ENCODE results near the gene C1QTNF5. TPM values are rescaled to one million over a fixed set of nuclear protein-coding genes. Genes with fewer than 3 reads are reported as not detected.

The C1QTNF5 gene
- total and polyA plus RNA-seq, 7 experiments from 2014 or later = not detected

- Histone ChIP-seq H3K9me3 (ENCODE audit: control insufficient read depth in 2 of 3, low read length in 3 of 3) (no peaks in the 10 kb centered on the region), H3K36me3 (ENCODE audit: control insufficient read depth in 2 of 3, insufficient read depth in 3 of 3, low read length in 3 of 3) (no peaks in the 10 kb centered on the region), H3K4me1 (ENCODE audit: control insufficient read depth in 2 of 2, insufficient read depth in 2 of 2, low read length in 2 of 2) (peaks cover 0 to 11% of the 10 kb centered on the region in 2 donors), H3K27ac (ENCODE audit: low read depth, low read length) (no peak overlapping the region), H3K27me3 (ENCODE audit: control insufficient read depth in 2 of 2, insufficient read depth in 2 of 2, low read length in 2 of 2) (peaks cover 0 to 2% of the 10 kb centered on the region in 2 donors), H3K4me3 (ENCODE audit: low read length) (no peak overlapping the region)
- Mint-ChIP-seq H3K4me1 (peaks cover 0 to 10% (median 6%) of the 10 kb centered on the region in 7 donors), H3K4me3 (no peak overlapping the region), H3K27ac (no peak overlapping the region), H3K9me3 (no peaks in the 10 kb centered on the region), H3K36me3 (no peaks in the 10 kb centered on the region), H3K27me3 (peaks cover 6 to 26% (median 13%) of the 10 kb centered on the region in 5 donors)
- ChIA-PET CTCF (interaction anchor here (1.0 to 2.7 kb wide), 5 partner anchors 8 to 35 kb away, joined by 3 to 14 read pairs (median 3); partner anchors contain the start of gene USP2), POLR2A (interaction anchor here (0.7 to 0.9 kb wide), 2 partner anchors 17 to 33 kb away, joined by 3 to 5 read pairs; partner anchors contain the start of gene C1QTNF5)
- intact Hi-C loops (cut with micrococcal nuclease) = no loop called here
- DNase-seq = no peak
- no peak for ATAC-seq
Observed at GRCh38 chr11:119373059-119373920, 32.6 kb upstream of the C1QTNF5 start.

- Mint-ChIP-seq H3K9me3 (no peaks in the 10 kb centered on the region), H3K4me3 (no peak overlapping the region), H3K27ac (no peak overlapping the region), H3K4me1 (peaks cover 0 to 10% (median 6%) of the 10 kb centered on the region in 7 donors), H3K27me3 (peaks cover 10 to 34% (median 17%) of the 10 kb centered on the region in 5 donors), H3K36me3 (no peaks in the 10 kb centered on the region)
- ChIA-PET CTCF (interaction anchor here (1.0 to 1.5 kb wide), 3 partner anchors 8 to 10 kb away, joined by 3 read pairs; partner anchors contain the start of gene USP2), POLR2A (interaction anchor here (0.7 kb wide), 1 partner anchor 17 kb away, joined by 5 read pairs; no protein-coding TSS in a partner anchor)
- Histone ChIP-seq H3K27ac (ENCODE audit: low read depth, low read length) (no peak overlapping the region), H3K4me3 (ENCODE audit: low read length) (no peak overlapping the region), H3K9me3 (ENCODE audit: control insufficient read depth in 2 of 3, low read length in 3 of 3) (no peaks in the 10 kb centered on the region), H3K27me3 (ENCODE audit: control insufficient read depth in 2 of 2, insufficient read depth in 2 of 2, low read length in 2 of 2) (peaks cover 0 to 7% of the 10 kb centered on the region in 2 donors), H3K4me1 (ENCODE audit: control insufficient read depth in 2 of 2, insufficient read depth in 2 of 2, low read length in 2 of 2) (peaks cover 0 to 11% of the 10 kb centered on the region in 2 donors), H3K36me3 (ENCODE audit: control insufficient read depth in 2 of 3, insufficient read depth in 3 of 3, low read length in 3 of 3) (no peaks in the 10 kb centered on the region)
- intact Hi-C loops (cut with micrococcal nuclease) = no loop called here
- no peak for DNase-seq
- no peak for ATAC-seq
Observed at GRCh38 chr11:119372260-119373058, 31.8 kb upstream of the C1QTNF5 start.

- DNase-seq (no peak), ATAC-seq (no peak)
- H3K4me1 Mint-ChIP-seq = peaks cover 0 to 10% (median 6%) of the 10 kb centered on the region in 7 donors
- H3K27me3 Mint-ChIP-seq = peaks cover 16 to 41% (median 22%) of the 10 kb centered on the region in 5 donors
- Histone ChIP-seq H3K9me3 (ENCODE audit: control insufficient read depth in 2 of 3, low read length in 3 of 3) (no peaks in the 10 kb centered on the region), H3K4me1 (ENCODE audit: control insufficient read depth in 2 of 2, insufficient read depth in 2 of 2, low read length in 2 of 2) (peaks cover 0 to 11% of the 10 kb centered on the region in 2 donors), H3K27ac (ENCODE audit: low read depth, low read length) (no peak overlapping the region), H3K4me3 (ENCODE audit: low read length) (no peak overlapping the region), H3K36me3 (ENCODE audit: control insufficient read depth in 2 of 3, insufficient read depth in 3 of 3, low read length in 3 of 3) (no peaks in the 10 kb centered on the region), H3K27me3 (ENCODE audit: control insufficient read depth in 2 of 2, insufficient read depth in 2 of 2, low read length in 2 of 2) (peaks cover 0 to 7% of the 10 kb centered on the region in 2 donors)
- H3K36me3 Mint-ChIP-seq = no peaks in the 10 kb centered on the region
- intact Hi-C loops (cut with micrococcal nuclease) = no loop called here
- no peaks in the 10 kb centered on the region for H3K9me3 Mint-ChIP-seq
- H3K4me3 Mint-ChIP-seq = no peak overlapping the region
- ChIA-PET CTCF (no interaction called here), POLR2A (no interaction called here)
- H3K27ac Mint-ChIP-seq = no peak overlapping the region
Observed at GRCh38 chr11:119371778-119372182, 31.1 kb upstream of the C1QTNF5 start.

GRCh38 chr11:119371067-119371601 is 30.5 kb upstream of the C1QTNF5 start:
- H3K27me3 ChIP-seq (ENCODE audit: control insufficient read depth in 2 of 2, insufficient read depth in 2 of 2, low read length in 2 of 2) = peaks cover 0 to 7% of the 10 kb centered on the region in 2 donors

GRCh38 chr11:119370486-119371046 is 29.9 kb upstream of the C1QTNF5 start:
- Histone ChIP-seq H3K36me3 (ENCODE audit: control insufficient read depth in 2 of 3, insufficient read depth in 3 of 3, low read length in 3 of 3) (no peaks in the 10 kb centered on the region), H3K9me3 (ENCODE audit: control insufficient read depth in 2 of 3, low read length in 3 of 3) (no peaks in the 10 kb centered on the region), H3K4me3 (ENCODE audit: low read length) (no peak overlapping the region), H3K27me3 (ENCODE audit: control insufficient read depth in 2 of 2, insufficient read depth in 2 of 2, low read length in 2 of 2) (peaks cover 0 to 8% of the 10 kb centered on the region in 2 donors), H3K27ac (ENCODE audit: low read depth, low read length) (no peak overlapping the region), H3K4me1 (ENCODE audit: control insufficient read depth in 2 of 2, insufficient read depth in 2 of 2, low read length in 2 of 2) (peaks cover 0 to 11% of the 10 kb centered on the region in 2 donors)
- H3K27ac Mint-ChIP-seq = no peak overlapping the region
- intact Hi-C loops (cut with micrococcal nuclease) = no loop called here
- peaks cover 27 to 53% (median 32%) of the 10 kb centered on the region in 5 donors for H3K27me3 Mint-ChIP-seq
- peaks cover 0 to 6% (median 0%) of the 10 kb centered on the region in 5 donors for H3K36me3 Mint-ChIP-seq
- H3K4me3 Mint-ChIP-seq = no peak overlapping the region
- H3K4me1 Mint-ChIP-seq = peaks cover 0 to 10% (median 6%) of the 10 kb centered on the region in 7 donors
- ATAC-seq = peak; percentile 65
- CTCF ChIA-PET = interaction anchor here (0.6 to 1.3 kb wide), 4 partner anchors 10 to 304 kb away, joined by 3 to 4 read pairs (median 3); no protein-coding TSS in a partner anchor
- POLR2A ChIA-PET = no interaction called here
- no peak for DNase-seq
- no peaks in the 10 kb centered on the region for H3K9me3 Mint-ChIP-seq

More at GRCh38 chr11:119371067-119371601, 30.5 kb upstream of the C1QTNF5 start:
- intact Hi-C loops (cut with micrococcal nuclease) = no loop called here
- Histone ChIP-seq H3K4me3 (ENCODE audit: low read length) (no peak overlapping the region), H3K27ac (ENCODE audit: low read depth, low read length) (no peak overlapping the region), H3K9me3 (ENCODE audit: control insufficient read depth in 2 of 3, low read length in 3 of 3) (no peaks in the 10 kb centered on the region), H3K4me1 (ENCODE audit: control insufficient read depth in 2 of 2, insufficient read depth in 2 of 2, low read length in 2 of 2) (peaks cover 0 to 11% of the 10 kb centered on the region in 2 donors), H3K36me3 (ENCODE audit: control insufficient read depth in 2 of 3, insufficient read depth in 3 of 3, low read length in 3 of 3) (no peaks in the 10 kb centered on the region)
- no peak overlapping the region for H3K27ac Mint-ChIP-seq
- H3K4me3 Mint-ChIP-seq = no peak overlapping the region
- peaks cover 0 to 6% (median 0%) of the 10 kb centered on the region in 5 donors for H3K36me3 Mint-ChIP-seq
- H3K27me3 Mint-ChIP-seq = peaks cover 22 to 47% (median 29%) of the 10 kb centered on the region in 5 donors
- CTCF ChIA-PET = interaction anchor here (0.6 to 1.3 kb wide), 3 partner anchors 11 to 305 kb away, joined by 3 to 4 read pairs (median 3); no protein-coding TSS in a partner anchor
- no peak for DNase-seq
- POLR2A ChIA-PET = no interaction called here
- no peaks in the 10 kb centered on the region for H3K9me3 Mint-ChIP-seq
- H3K4me1 Mint-ChIP-seq = peaks cover 0 to 10% (median 6%) of the 10 kb centered on the region in 7 donors
- ATAC-seq = no peak
